NCI-H187 treated with DMSO at 0.1 percent for 48 hours (cell line): Measurements from ENCODE around the gene LAMC1.

Source experiments
- DNase-seq: peaks from one replicate; lab custom pipeline; 2025; lab: John Stamatoyannopoulos, UW

Gene LAMC1

GRCh38 chr1:183080406-183080805 lies 57.2 kb downstream of the LAMC1 start:
- DNase-seq = no peak

DNA sequence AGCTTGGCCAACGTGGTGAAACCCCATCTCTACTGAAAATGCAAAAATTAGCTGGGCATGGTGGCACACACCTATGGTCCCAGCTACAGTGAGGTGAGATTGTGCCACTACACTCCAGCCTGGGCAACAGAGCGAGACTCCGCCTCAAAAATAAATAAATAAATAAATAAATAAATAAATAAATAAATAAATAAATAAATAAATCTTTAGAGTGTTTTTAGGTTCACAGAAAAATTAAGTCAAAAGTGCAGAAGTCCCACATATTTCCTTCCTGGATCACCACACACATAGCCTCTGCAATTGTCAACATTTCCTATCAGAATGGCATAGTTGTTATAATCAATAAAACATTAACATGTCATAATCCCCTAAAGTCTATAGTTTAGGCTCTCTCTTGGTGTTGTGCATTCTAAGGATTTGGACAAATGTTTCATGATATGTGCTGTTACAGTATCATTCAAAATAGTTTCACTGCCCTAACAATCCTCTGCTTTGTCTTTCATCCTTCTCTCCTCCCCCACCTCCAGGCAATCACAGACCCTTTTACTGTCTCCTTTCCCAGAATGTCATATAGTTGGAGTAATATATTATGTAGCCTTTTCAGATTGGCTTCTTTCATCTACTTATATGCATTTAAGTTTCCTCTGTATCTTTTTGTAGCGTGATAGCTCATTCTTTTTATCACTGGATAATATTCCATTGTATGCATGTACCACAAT lies 58.3 kb downstream of the LAMC1 start:
- no peak for DNase-seq

- no peak for DNase-seq
These were observed 59.4 kb downstream of the LAMC1 start for GRCh38 chr1:183082650-183083049.

GRCh38 chr1:183087001-183087400 lies 63.8 kb downstream of the LAMC1 start:
- DNase-seq = no peak

DNA sequence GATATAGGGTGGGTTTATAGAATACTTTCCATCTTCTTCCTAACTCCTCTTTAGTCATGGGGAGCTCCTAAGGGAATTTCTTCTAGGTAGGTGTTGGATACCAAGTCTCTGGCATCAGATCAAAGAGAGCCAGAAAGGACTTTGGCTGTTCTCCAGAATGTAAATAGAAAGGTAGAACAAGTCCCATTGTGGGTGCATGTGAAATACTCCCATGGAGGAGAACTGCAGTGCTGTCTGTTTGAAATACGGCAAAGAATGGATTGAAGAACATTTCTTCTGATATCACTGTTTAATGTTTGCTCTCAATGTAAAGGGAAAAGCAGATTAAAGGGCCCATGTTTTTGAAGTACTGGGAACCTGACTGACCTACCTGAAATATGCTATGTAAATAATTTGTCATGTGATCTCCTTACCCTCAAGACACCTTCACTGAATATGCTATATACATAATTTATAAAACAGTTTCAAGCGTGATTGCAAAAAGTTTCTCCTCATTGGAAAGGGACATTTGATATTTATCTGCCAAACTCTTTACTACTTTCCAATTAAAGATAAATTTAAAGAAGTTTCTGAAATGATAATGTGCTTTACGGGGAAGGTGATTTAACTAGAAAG lies 65.9 kb downstream of the LAMC1 start:
- no peak for DNase-seq

DNA sequence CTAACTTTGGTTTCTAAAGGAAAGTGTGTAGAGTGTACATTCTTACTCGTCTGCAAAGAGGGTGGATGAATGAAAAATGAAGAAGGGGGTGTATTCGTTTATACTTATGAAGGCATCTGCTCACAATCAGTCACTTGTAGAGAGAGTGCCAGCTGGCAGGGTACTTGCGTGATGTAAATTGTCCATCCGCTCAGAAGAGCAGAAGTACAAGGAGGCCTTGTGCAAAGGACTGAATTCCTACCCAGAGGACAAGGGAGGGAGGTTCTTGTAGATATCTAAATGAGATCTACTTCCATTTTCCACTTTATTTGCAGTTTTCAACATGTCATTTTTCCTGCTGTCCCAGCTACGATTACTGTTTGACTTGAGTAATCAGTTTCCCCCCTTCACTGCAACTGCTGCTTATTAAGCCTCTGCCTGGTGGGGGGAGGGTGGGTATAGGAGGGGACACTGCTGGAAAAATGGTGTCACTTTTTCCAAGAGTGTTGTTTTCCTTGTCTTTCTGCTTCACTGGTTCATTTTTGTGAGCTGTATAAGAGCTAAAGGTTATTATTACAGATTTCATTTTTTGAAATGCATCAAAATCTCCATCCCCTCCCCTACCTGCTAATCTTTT lies 67.3 kb downstream of the LAMC1 start:
- no peak for DNase-seq

- no peak for DNase-seq
These were observed 68.0 kb downstream of the LAMC1 start for GRCh38 chr1:183091181-183091580.

- no peak for DNase-seq
These were observed 69.1 kb downstream of the LAMC1 start for GRCh38 chr1:183092350-183092749.

- DNase-seq = no peak
These were observed 69.9 kb downstream of the LAMC1 start for GRCh38 chr1:183093066-183093668.

- DNase-seq = no peak
These were observed 70.6 kb downstream of the LAMC1 start for GRCh38 chr1:183093786-183094298.

GRCh38 chr1:183094351-183094750 lies 71.1 kb downstream of the LAMC1 start:
- no peak for DNase-seq

GRCh38 chr1:183096351-183096750 lies 73.1 kb downstream of the LAMC1 start:
- no peak for DNase-seq

DNA sequence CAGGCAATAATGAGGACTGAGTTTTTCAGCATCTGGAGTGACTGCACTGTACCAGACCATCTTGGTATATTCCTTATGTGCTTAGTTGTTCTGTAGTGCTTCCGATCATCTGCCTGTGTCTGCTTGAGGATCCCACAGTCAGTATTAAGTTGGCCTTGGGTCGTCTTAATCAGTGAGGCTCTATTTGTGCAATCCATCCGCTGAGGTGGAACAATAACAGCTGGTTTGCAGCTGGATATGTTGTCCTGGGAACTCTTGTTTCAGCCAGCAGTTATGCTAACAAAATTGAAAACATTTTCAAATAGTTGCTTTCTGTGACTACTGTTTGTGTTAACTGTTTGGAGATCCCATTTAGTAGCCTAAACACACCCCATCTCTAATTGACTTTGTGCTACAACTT lies 73.7 kb downstream of the LAMC1 start:
- no peak for DNase-seq

DNA sequence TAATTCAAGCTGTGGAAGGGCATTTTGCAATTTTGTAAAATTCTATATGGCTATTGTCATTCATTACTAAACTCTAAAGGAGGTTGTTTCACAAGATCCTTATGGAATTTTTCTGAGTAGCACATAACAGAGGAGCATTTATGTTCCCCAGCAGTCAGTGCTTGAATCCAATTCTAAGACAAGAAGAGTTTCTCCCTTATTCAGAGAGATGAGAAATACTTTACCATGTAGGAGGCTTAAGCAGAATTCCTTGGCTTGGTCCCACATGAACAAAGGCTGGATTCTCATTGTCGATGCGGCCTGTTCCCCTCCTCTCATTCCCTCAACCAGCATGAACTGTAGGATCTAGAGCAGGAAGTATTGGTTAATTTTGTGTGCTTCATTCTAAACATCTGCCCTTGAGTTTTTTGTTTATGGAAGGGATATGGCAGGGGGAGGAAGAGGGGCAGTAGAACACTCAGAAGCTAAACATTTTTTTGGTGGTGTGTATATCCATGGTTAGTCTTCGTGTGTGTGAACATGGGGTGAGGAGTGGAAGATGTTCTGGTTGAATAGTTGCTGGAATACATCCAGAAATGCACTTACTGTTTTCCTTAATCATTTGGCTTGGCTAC lies 74.3 kb downstream of the LAMC1 start:
- no peak for DNase-seq

- no peak for DNase-seq
These were observed 75.1 kb downstream of the LAMC1 start for GRCh38 chr1:183098317-183098716.

DNA sequence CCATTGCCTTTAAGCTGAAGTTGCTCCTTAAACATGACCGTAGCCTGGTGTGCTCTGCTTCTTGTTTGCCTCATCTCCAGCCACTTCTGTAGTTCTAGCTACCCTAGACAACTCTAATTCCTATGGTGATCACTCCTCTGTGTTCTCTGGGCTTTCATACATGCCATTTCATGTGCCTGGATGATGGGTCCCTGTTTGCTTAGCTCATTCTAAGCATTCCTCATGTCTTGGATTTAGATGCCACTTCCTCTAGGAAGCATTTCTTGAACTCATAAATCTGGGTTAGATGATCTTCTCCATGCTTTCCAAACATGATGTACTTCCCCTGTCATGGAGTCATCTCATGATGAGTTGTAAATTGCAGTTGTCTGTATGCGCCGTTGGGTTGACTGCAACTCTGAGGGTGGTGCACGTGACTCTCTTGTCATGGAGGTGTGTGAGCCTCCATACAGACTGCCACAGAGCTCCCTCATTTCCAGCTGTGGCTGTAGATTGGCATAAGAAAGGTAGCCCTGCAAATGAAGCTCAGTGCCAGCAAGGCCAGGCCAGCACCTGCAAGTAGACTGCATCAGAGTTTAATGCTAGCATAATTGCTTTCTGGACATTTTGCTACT lies 77.2 kb downstream of the LAMC1 start:
- no peak for DNase-seq

- DNase-seq = no peak
These were observed 77.9 kb downstream of the LAMC1 start for GRCh38 chr1:183101081-183101480.

DNA sequence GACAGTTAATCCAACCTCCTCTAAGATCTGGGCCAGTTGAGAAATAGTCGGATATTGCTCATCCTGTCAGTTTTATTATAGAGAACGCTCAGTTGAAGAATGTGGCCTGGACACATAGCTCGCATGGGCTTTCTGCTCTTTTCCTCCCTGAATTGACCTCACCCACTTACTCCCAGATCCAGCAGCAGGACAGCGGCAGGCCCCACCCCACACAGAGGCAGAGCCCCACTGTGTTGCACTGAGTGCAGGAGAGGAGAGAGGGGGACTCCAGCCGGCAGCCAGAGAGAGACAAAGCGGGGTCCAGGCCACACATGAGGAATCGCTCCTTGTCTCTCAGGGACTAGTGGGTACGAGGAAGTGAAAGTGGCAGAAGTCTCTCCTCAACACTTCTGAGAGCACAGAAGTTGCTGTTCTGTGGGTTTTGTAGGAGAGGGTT lies 78.6 kb downstream of the LAMC1 start:
- DNase-seq = no peak

DNA sequence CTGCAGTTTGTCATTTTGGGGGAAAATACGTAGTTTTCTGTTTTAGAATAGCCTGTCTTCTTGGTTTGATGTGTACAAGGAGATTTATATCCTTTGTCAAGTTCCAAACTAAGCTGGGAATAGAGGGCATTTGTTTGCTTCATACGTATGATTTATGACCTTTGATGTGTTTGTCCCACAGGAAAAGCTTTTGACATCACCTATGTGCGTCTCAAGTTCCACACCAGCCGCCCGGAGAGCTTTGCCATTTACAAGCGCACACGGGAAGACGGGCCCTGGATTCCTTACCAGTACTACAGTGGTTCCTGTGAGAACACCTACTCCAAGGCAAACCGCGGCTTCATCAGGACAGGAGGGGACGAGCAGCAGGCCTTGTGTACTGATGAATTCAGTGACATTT lies 79.9 kb downstream of the LAMC1 start:
- DNase-seq = no peak

GRCh38 chr1:183103577-183103976 lies 80.4 kb downstream of the LAMC1 start:
- no peak for DNase-seq

DNA sequence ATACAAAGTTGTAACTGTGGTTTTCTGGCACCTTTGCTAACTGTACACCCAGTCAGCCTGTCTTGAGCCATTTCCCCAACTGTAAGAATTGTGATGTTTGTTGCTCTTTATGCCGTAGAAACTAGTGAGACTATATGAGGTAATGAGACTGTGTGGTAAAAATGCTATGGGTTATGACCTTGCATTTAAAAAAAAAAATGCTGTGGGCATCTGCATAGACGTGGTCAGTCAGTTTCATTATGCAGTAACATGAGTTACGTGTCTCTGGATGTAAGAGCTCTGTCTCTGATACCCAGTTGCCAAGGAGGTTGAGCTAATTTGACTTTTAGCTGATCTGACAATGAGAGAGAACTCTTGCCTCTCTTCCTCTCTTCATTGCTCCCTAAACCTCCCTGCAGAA lies 82.2 kb downstream of the LAMC1 start:
- no peak for DNase-seq

- no peak for DNase-seq
These were observed 82.9 kb downstream of the LAMC1 start for GRCh38 chr1:183106166-183106565.
